Activated CD8-positive, alpha-beta T cell treated with anti-CD3 and anti-CD28 coated beads for 36 hours (primary cell): ENCODE data around the gene ALDOA. TPM values are rescaled to one million over a fixed set of nuclear protein-coding genes. Genes with fewer than 3 reads are reported as not detected.

Experiments used
- ATAC-seq: fragments of 200-7000 bp; cut with Tn5 transposase; one replicate; pipeline ENCODE4 v1.10.0; 2021; ENCODE audit warnings: mild to moderate bottlenecking, moderate library complexity
- CTCF ChIA-PET: fragments of 350-600 bp; sonication (Branson Sonifier 250); formaldehyde crosslinking; loops from one replicate; lab custom pipeline; 2021; ENCODE audit warnings: antibody characterized with exemption; lab: Charles Lee
- POLR2A ChIA-PET: fragments of 350-600 bp; sonication (Branson Sonifier 250); formaldehyde crosslinking; loops from one replicate; lab custom pipeline; 2021; ENCODE audit warnings: antibody characterized with exemption; lab: Charles Lee
- DNase-seq: peaks from one replicate; pipeline ENCODE4 v3.0.0-alpha.2; 2020
- H3K27ac Mint-ChIP-seq: one replicate; pipeline ENCODE4 v1.8.0; 2021; ENCODE audit warnings: mild to moderate bottlenecking, mixed read lengths
- H3K27me3 Mint-ChIP-seq: one replicate; pipeline ENCODE4 v1.8.0; 2021; ENCODE audit warnings: mixed read lengths
- H3K36me3 Mint-ChIP-seq: one replicate; pipeline ENCODE4 v1.8.0; 2021; ENCODE audit warnings: low read depth, mixed read lengths
- H3K4me1 Mint-ChIP-seq: one replicate; pipeline ENCODE4 v1.8.0; 2021; ENCODE audit warnings: low read depth, mixed read lengths
- H3K4me3 Mint-ChIP-seq: one replicate; pipeline ENCODE4 v1.8.0; 2021; ENCODE audit warnings: mild to moderate bottlenecking, moderate library complexity, mixed read lengths
- H3K9me3 Mint-ChIP-seq: one replicate; pipeline ENCODE4 v1.8.0; 2021; ENCODE audit warnings: mixed read lengths
- intact Hi-C: fragments of 100-400 bp; cut with micrococcal nuclease; formaldehyde crosslinking; loops from one replicate; pipeline ENCODE4 v1.10.0; 2022
- total RNA-seq, 2 experiments: library from RNA; stranded (reverse); gene quantifications; one replicate each; pipeline ENCODE4 v1.2.3, GENCODE V29; 2021
- TF ChIP-seq, protein P1 (sequence below): fragments of 200-600 bp; IDR thresholded peaks from one replicate; pipeline ENCODE4 v1.8.0; 2022; ENCODE audit warnings: antibody characterized with exemption, mild to moderate bottlenecking

Gene ALDOA
- total RNA-seq, 2 experiments from 2014 or later: 3,042 to 3,081 TPM

- Mint-ChIP-seq H3K36me3 (no peaks in the 10 kb centered on the region), H3K9me3 (no peaks in the 10 kb centered on the region), H3K4me3 (no peak overlapping the region), H3K4me1 (peaks cover 10% of the 10 kb centered on the region), H3K27ac (no peak overlapping the region), H3K27me3 (peaks cover 2% of the 10 kb centered on the region)
- POLR2A ChIA-PET: interaction anchor here (1.1 kb wide), 1 partner anchor 13 kb away, joined by 4 read pairs; no protein-coding TSS in a partner anchor
- TF ChIP-seq, protein P1, sequence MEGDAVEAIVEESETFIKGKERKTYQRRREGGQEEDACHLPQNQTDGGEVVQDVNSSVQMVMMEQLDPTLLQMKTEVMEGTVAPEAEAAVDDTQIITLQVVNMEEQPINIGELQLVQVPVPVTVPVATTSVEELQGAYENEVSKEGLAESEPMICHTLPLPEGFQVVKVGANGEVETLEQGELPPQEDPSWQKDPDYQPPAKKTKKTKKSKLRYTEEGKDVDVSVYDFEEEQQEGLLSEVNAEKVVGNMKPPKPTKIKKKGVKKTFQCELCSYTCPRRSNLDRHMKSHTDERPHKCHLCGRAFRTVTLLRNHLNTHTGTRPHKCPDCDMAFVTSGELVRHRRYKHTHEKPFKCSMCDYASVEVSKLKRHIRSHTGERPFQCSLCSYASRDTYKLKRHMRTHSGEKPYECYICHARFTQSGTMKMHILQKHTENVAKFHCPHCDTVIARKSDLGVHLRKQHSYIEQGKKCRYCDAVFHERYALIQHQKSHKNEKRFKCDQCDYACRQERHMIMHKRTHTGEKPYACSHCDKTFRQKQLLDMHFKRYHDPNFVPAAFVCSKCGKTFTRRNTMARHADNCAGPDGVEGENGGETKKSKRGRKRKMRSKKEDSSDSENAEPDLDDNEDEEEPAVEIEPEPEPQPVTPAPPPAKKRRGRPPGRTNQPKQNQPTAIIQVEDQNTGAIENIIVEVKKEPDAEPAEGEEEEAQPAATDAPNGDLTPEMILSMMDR: no peak
- CTCF ChIA-PET: interaction anchor here (0.7 to 3.0 kb wide), 3 partner anchors 18 to 202 kb away, joined by 3 to 20 read pairs (median 6); partner anchors contain the start of gene TLCD3B
- no peak for DNase-seq
- intact Hi-C loops: no loop called here
- no peak for ATAC-seq
These were observed 15.7 kb upstream of the ALDOA start for GRCh38 chr16:30049871-30050270.

DNA sequence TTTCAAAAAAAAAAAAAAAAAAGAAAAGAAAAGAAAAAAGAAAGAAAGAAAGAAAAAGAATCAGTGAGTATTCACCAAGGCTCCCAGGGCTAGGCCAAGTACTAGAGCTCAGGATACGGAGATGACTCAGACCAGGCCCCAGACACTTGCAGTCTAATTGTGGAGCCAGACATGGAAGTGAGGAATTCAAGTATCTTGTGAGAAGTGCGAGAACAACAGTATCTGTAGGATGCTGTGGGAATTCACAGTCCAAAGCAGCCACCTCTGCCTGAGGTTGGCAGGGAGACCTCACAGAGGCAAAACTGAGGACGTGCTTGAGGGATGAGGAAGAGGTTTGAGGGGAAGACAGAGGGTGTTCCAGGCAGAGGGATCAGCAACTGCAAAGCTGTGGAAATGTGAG lies 14.0 kb upstream of the ALDOA start:
- CTCF ChIA-PET: interaction anchor here (0.8 to 2.8 kb wide), 3 partner anchors 14 to 351 kb away, joined by 3 to 8 read pairs (median 4); partner anchors contain the start of gene ALDOA
- H3K9me3 Mint-ChIP-seq: no peaks in the 10 kb centered on the region
- H3K27ac Mint-ChIP-seq: no peak overlapping the region
- no peaks in the 10 kb centered on the region for H3K36me3 Mint-ChIP-seq
- TF ChIP-seq, protein P1: no peak
- POLR2A ChIA-PET: no interaction called here
- ATAC-seq (no peak), DNase-seq (no peak)
- intact Hi-C loops: no loop called here
- peak overlapping the region; percentile 80 for H3K4me3 Mint-ChIP-seq
- peaks cover 2% of the 10 kb centered on the region for H3K27me3 Mint-ChIP-seq
- H3K4me1 Mint-ChIP-seq: peaks cover 16% of the 10 kb centered on the region

- ChIA-PET POLR2A (interaction anchor here (1.1 to 4.6 kb wide), 2 partner anchors 12 to 39 kb away, joined by 5 to 44 read pairs; partner anchors contain the start of genes ALDOA and TBX6), CTCF (interaction anchor here (0.7 to 2.8 kb wide), 5 partner anchors 10 to 354 kb away, joined by 3 to 14 read pairs (median 4); partner anchors contain the start of gene TLCD3B)
- DNase-seq (peak; percentile 94), ATAC-seq (peak; percentile 82)
- Mint-ChIP-seq H3K9me3 (no peaks in the 10 kb centered on the region), H3K4me3 (peak overlapping the region; percentile 80), H3K4me1 (peaks cover 16% of the 10 kb centered on the region), H3K36me3 (no peaks in the 10 kb centered on the region), H3K27ac (peak overlapping the region; percentile 57), H3K27me3 (peaks cover 2% of the 10 kb centered on the region)
- TF ChIP-seq, protein P1: no peak
- intact Hi-C loops: no loop called here
These were observed 12.7 kb upstream of the ALDOA start for GRCh38 chr16:30052671-30053372.

- no peaks in the 10 kb centered on the region for H3K9me3 Mint-ChIP-seq
- DNase-seq (no peak), ATAC-seq (peak; percentile 14)
- peaks cover 2% of the 10 kb centered on the region for H3K27me3 Mint-ChIP-seq
- ChIA-PET POLR2A (interaction anchor here (1.1 to 4.6 kb wide), 2 partner anchors 11 to 38 kb away, joined by 5 to 44 read pairs; partner anchors contain the start of genes ALDOA and TBX6), CTCF (interaction anchor here (0.7 to 2.8 kb wide), 7 partner anchors 9 to 355 kb away, joined by 3 to 14 read pairs (median 4); partner anchors contain the start of genes TBX6 and TLCD3B)
- intact Hi-C loops: no loop called here
- no peaks in the 10 kb centered on the region for H3K36me3 Mint-ChIP-seq
- TF ChIP-seq, protein P1: no peak
- H3K27ac Mint-ChIP-seq: no peak overlapping the region
- peaks cover 16% of the 10 kb centered on the region for H3K4me1 Mint-ChIP-seq
- peak overlapping the region; percentile 80 for H3K4me3 Mint-ChIP-seq
These were observed 12.1 kb upstream of the ALDOA start for GRCh38 chr16:30053376-30054015.
